HG02798 (cell line): ENCODE measurements around the gene ACE.
A peak's percentile ranks its signal among the peaks of the same experiment; 100 is the strongest.

ENCODE experiments used
- ATAC-seq: cut with Tn5 transposase; IDR thresholded peaks from one replicate; pipeline ENCODE4 v1.9.1; 2021; ENCODE audit warnings: mild to moderate bottlenecking; ENCODE audit not compliant: unreplicated experiment, poor library complexity

The ACE gene

DNA sequence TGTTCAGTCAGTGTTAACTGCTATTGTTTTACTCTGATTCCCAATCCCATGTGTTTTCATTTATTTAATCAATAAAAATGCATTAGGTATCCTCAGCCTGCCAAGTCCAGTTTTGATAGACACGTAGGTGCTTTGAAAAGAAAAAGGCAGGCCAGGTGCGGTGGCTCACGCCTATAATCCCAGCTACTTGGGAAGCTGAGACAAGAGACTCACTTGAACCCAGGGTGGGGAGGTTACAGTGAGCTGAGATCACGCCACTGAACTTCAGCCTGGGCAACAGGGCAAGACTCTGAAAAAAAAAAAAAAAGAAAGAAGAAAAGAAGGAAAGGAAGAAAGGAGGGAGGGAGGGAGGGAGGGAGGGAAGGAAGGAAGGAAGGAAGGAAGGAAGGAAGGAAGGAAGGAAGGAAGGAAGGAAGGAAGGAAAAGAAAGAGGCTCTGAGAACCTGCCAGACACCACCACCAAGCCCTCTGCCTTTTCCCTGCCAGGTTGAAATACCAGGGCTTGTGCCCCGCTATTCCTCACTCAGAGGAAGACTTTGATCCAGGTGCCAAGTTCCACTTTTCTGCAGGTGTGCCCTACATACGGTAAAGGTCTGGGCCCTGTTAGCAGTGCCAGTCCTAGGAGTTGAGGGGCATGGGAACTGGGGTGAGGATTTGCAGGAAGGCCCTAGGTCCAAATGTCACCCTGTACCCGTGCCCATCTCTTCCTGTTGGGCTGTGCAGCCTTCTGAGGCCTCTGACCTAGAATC is 36.2 kb downstream of the ACE start:
- ATAC-seq, result no peak

GRCh38 chr17:63514477-63514876 is 37.6 kb downstream of the ACE start:
- ATAC-seq, result no peak

- ATAC-seq, result peak; percentile 51
These were observed 38.1 kb downstream of the ACE start for GRCh38 chr17:63514974-63515373.

GRCh38 chr17:63515426-63515825 is 38.6 kb downstream of the ACE start:
- no peak for ATAC-seq

DNA sequence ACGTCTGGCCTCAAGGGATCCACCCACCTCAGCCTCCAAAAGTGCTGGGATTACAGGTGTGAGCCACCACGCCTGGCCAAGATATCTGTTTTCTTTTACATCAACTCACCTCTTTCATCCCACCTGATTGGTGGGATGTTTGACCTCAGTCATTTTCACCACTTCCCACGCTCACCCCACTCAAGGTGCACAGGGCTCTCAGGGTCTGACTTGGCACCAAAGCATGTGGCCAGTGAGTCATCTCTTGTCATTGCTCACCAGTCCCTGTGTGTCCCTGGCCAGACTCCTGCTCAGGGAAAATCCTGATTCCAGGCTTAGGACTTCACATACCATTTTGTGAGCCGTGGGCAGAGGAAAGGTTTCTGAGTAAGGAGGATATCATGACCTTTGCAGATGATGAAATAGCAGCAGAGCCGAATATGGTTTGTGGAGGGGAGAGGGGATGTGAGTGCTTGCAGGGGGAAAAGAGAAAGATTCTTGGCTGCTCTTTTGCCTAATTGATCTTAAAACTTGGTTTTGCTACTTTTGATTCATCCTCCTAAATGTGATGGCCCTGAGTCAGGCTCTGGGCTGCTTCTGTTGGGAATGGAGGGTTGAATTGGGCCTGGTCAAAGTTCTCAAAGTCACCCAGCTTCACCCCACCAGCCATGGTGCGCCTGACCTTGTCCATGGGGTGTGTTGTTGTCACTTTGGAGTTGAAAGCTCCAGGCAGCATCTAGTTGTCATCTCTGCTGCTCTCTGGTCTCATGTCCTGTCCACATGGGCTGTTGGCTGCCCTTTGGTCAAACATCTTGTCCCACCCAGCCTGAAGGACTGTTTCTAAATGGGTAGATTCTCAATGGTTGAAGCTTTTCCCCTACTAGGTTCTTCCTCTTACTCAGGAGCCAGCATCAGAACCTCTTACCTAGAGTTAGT is 40.3 kb downstream of the ACE start:
- ATAC-seq, result peak; percentile 63

DNA sequence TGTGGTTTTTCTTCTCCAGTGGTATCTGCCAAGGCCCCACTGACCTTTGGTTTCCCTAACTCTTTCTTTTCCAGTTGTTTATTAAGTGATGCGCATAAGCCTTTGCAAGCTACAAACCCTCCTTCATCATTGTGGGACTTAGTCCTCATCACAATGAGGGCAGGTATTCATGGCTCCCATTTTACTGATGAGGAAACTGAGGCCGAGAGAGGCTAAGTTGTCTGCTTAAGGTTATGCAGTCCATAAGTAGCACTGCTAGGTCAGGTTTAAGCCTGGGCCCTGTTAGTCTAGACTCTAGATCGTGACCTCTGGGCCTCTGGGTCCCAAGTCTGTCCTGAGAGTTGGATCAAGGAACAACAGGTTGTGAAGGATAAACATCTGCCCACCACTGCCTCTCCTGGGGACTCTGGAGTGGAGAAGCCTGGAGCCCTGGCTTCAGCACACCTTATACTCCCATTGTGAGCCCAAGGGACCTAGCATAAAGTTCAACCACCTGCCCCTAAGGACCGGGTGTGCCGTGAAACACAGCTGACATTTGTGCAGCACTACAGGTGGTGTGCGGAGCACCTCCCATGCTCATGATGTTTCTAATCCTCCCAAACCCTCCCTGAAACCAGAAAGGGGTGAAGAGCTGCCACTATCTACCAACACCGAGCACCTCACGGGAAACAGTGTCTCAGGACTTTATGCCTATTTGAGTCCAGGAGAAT is 41.1 kb downstream of the ACE start:
- no peak for ATAC-seq

DNA sequence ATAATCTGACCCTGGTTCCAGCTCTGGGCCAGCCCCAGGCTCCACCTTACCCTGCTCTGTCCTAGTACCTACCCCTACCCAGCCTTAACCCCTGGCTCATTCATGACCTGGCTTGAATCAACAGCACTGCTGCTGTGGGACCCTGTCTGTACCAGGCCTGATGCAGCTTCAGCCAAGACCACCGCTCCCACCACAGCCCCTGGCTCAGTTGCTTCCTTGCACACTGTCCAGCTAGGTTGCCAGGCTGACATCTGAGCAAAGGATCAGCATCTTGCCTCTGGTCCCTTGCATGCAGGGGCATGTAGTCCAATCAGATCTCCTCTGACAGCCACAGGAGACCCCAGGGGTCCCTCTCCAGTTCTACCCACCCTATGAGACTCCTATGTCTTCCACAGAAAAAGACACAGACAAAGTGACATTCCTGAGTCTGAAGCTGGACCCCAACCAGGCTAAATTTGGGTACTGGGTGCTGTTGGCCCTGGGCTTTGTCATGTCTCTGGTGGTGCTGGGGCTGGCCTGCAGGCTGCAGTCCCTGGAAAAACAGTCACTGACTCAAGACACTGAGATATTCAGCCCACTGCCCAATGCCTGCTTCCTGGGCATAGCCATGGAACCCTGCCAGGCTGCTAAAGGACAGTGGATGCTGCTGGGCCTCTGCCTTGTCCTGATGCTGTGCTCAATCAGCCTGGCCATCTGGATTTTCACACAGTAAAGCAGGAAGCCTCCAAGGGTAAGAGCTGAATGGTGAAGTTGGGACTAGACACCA is 42.4 kb downstream of the ACE start:
- ATAC-seq, result no peak

GRCh38 chr17:63519972-63520882 is 43.4 kb downstream of the ACE start:
- no peak for ATAC-seq

GRCh38 chr17:63523253-63523855 is 46.5 kb downstream of the ACE start, which contains the start of gene KCNH6:
KCNH6 (plus strand) TSS chr17:63523358; CDS start chr17:63523414, 56 bp downstream.
- ATAC-seq, result no peak

GRCh38 chr17:63524051-63524450 is 47.2 kb downstream of the ACE start:
- no peak for ATAC-seq

DNA sequence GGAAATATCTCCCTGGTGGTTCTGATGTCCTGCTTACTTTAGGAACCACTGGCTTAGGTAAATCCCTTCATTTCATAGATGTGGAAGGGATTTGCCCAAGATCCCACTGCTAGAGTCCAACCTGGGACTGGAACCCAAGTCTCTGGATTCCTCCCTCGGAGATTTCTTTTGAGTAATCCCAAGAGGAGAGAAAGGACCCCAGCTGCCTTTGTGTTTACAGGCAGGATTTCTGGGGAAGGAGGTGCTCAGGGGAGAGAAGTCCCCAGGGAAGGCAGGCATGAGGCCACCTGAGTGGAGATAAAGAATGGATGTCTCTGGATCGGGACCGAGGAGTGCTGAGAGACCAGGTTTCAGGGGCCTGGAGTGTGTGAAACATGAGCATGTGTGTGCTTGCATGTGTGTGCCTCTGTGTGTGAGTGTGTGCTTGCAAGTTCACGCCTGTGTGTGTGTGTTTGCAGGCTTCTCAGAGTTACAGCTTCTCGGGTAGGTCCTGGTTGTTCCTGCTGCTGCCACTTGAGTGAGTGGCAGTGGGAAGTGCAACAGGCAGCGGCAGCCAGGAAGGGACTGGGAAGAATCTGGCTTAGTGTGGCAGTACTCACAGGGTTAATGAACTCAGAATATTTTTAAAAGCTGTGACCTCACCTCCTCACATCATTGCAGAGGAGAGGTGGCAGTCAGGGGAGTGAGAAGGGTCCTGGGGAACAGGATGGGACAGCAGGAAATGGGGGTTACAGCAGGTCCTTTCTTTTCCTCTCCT is 48.5 kb downstream of the ACE start:
- ATAC-seq, result no peak

GRCh38 chr17:63526861-63527260 is 50.0 kb downstream of the ACE start:
- ATAC-seq, result no peak

GRCh38 chr17:63528183-63528582 is 51.3 kb downstream of the ACE start:
- ATAC-seq, result no peak

DNA sequence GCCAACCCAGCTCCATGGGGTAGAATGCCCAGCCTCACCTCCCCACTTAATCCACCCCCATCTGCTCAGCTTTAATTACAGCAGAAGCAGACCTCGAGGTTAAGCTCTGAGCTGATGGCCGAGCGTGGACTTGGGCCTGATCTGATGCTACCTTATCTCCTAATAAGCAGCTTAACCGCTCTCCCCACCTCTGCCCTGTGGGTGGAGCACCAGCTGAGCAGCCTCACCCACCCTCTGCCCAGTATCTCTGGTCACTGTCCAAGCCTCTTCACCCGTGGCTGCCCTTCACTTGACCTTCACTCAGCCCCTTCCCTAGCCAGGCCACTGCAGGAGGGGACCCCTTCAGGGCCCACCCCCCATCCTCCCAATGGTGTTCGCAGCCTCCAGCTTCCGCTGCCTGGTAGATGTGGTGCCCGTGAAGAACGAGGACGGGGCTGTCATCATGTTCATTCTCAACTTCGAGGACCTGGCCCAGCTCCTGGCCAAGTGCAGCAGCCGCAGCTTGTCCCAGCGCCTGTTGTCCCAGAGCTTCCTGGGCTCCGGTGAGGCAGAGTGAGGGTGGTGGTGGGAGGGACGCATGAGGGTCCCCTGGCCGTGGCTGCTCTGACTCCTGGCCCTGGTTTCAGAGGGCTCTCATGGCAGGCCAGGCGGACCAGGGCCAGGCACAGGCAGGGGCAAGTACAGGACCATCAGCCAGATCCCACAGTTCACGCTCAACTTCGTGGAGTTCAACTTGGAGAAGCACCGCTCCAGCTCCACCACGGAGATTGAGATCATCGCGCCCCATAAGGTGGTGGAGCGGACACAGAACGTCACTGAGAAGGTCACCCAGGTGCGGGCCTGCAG is 53.1 kb downstream of the ACE start:
- ATAC-seq, result no peak

DNA sequence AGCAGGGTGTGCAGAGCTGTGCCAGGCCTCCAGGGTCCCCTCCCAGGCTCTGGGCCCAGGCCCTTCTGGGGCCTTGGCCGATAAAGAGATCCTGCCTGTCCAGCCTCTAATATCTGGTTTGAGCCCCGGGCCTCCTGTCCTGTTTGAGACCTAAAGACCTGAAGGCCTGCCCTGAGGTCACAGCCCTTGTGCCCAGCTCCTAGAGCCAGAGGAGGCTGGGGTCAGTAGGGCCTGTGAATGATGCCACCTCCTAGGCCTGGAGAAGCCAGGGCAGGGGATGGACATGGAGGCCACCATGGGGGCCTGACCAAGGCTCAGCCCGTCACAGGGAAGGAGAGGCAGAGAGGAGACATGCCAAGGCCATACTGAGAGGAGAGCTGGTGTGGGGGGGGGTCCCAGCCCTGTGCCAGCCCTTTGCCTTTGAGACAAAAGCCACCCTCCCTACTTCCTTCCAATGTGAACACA is 53.7 kb downstream of the ACE start:
- no peak for ATAC-seq

GRCh38 chr17:63531022-63531965 is 54.4 kb downstream of the ACE start:
- no peak for ATAC-seq
